SIG-M5 treated with dmso at 0.1 percent for 504 hours (cell line): ENCODE measurements around the gene FCSK.
"Not testable (repeated sequence)": the region's sequence is repeated elsewhere in the genome, so short reads cannot be mapped to it uniquely, and the experiment has no call there.

Experiments used
- DNase-seq: peaks from one replicate; lab custom pipeline; 2025; ENCODE audit not compliant: unreplicated experiment; lab: John Stamatoyannopoulos, UW

Gene FCSK

GRCh38 chr16:70454222-70455034 is at the start of gene FCSK:
Gene FCSK, plus strand, starts transcription at chr16:70454595. Its CDS starts 8,596 bp downstream, at chr16:70463191.
- peak; percentile 36 for DNase-seq

GRCh38 chr16:70406104-70406503 is 48.3 kb upstream of the FCSK start:
- not testable (repeated sequence) for DNase-seq

DNA sequence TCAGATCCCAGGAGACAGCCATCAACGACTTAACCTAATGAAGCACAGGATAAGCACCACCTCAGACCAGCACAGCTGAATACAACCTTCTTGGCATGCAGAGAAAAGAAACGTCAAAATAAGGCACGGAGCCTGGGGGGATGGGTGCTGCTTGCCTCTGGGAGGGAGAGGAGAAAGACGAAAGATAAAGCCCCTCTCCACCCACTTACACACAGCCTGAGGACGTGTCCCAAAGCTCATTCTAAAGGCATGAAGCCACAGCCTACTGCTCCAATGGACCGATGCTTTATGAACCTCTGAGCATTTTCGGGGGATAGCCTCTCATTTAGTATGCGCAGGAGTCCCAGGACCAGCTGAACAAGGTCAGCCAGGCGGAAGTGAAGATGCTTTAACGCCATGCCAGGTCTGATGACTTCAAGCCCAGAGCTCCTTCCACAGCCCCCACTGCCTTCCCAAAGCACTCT is 46.6 kb upstream of the FCSK start:
- no peak for DNase-seq

GRCh38 chr16:70410734-70411133 is 43.7 kb upstream of the FCSK start:
- no peak for DNase-seq

DNA sequence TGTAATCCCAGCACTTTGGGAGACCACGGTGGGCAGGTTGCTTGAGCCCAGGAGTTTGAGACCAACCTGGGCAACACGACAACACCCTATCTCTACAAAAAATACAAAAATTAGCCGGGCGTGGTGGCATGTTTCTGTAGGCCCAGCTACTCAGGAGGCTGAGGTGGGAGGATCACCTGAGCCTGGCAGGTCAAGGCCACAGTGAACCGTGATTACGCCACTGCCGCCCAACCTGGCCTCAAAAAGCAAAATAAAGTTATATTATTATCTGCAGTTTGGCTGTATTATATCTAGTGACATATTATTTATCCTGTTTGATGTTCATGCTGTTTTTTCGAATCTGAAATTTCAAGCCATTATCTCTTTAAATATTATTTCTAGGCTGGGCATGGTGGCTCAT is 42.0 kb upstream of the FCSK start:
- DNase-seq: no peak

DNA sequence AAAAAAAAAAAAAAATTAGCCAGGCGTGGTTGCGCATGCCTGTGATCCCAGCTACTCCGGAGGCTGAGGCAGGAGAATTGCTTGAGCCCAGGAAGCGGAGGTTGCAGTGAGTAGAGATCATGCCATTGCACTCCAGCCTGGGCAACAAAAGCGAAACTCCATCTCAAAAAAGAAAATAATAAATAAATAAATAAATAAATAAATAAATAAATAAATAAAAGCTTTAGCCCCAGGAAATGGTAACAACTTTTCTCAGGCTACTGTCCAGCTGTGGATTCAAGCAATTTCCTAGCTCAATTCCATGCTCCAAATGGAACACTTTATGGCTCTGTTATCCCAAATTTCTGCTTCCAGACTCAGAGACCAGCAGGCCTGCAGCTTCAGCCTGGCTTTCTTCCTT is 40.8 kb upstream of the FCSK start:
- not testable (repeated sequence) for DNase-seq

DNA sequence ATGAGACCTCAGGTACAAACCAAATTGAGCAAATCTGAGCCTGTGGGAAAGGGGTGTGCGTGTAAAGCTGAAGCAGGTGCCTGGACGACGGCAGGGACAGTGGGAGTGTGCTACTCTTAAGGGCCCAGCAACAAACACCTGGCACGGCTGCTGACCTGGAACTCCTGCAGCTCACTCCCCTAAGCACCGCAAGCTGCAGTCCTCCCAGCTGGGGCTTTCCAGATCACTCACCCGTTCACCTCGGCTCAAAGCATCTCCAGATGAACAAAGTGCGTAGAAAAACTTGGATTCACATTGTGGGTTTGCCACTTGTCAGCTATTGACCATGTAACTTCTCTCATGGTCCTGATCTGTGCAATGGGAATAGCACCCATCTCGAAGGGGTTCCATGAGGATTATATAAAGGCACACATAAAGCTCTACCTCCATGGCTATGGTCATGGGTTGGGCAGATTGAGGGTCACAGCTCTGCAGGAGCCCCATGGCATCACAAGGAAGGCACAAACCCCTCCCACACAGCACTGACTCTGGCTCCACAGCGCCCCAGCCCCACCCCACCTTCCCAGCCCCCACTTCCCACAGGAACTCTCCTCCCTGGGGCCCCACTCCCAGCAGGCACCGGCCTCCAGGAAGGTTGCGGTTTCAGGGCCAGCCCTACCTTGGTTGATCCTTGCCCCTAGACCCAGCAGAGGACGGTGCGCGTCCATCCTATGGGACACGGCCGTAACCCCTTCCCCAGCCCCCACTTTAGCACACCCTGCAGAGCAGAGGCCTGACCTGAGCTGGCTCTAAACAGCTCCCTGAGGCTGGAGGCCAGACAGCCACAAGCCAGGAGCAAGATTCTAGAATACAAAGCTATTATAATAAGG is 37.4 kb upstream of the FCSK start:
- DNase-seq: no peak

DNA sequence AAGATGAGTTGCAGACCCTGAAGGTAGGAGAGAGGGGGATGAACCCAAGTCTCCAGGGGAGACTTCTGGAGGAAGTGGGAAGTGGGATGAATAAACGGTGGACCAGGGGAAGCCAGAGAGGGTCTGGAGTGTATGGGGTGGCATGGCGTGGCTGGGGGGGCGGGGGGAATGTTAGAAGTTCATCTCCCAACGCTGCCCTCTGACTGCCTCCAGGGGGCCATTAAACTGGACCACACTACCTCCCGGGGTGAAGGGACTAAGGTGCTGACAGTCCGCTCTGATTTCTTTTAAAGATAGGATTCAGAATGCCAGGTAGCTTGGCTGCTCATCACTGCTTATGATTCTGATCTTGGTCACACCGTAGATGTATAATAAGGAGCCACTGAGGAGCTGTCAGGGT is 36.7 kb upstream of the FCSK start:
- no peak for DNase-seq

GRCh38 chr16:70418274-70418992 is 36.0 kb upstream of the FCSK start:
- no peak for DNase-seq

GRCh38 chr16:70418993-70419318 is 35.4 kb upstream of the FCSK start:
- no peak for DNase-seq

DNA sequence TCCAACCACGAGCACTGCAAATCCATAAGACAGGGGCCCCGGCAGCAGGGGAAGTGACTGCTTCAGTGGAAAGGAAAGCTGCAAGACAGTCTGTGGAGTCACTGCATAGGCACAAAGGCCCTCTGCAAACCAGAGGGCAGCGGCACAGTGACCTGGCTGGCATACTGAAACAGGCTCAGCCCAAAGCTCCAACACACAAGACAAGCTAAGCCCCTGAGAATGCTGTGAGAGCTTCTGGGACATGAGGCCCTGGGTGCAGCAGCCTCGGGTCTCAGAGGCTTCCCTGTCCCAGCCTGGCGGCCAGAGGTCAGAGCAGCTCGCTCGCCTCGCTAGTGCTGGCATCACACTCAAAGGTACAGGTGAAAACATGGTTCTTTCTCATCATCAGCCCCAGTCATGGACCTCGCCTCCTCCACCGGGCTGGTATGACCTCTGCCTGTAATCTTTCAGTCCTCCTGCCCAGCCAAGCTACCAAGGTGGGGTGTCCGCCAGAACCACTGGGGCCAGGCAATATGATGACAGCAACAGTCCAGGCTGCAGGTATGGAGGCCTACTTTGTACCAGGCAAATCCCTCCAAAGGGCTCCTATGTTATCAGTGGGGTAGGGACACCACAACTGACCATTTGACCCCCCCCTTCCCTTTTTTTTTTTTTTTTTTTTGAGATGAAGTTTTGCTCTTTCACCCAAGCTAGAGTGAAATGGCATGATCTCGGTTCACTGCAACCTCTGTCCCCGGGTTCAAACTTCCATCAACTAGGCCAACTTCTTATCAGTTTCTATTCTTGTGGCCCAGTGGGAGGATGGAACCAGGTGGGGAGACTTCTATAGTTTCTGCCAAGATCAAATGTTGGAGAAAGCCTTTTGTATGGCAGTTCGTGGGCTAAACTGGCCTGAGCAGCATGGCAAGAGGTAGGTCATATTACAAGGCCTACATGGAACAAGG is 34.7 kb upstream of the FCSK start:
- no peak for DNase-seq

- DNase-seq: no peak
Observed at GRCh38 chr16:70421014-70421413, 33.4 kb upstream of the FCSK start.

GRCh38 chr16:70421473-70422311 is 32.7 kb upstream of the FCSK start:
- DNase-seq: no peak

GRCh38 chr16:70422543-70422942 is 31.9 kb upstream of the FCSK start:
- no peak for DNase-seq

DNA sequence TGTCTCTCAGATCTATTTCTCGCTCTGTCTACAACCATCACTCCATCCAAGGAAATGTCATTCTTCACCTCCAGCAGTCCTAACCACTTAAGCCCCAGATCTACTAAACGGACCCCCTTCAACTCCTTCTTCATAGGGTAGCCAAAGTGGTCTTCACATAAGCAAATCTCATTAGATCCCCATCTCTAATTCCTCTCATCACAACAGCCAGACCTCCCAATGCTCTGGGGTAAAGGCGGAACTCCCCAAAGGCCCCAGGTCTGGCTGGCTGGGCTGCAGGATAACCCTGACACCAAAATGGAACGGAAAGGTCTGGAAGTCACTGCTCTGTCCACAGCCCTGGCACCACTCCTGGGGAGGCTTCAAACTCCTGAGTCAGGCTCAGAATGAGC is 26.6 kb upstream of the FCSK start:
- DNase-seq: no peak

DNA sequence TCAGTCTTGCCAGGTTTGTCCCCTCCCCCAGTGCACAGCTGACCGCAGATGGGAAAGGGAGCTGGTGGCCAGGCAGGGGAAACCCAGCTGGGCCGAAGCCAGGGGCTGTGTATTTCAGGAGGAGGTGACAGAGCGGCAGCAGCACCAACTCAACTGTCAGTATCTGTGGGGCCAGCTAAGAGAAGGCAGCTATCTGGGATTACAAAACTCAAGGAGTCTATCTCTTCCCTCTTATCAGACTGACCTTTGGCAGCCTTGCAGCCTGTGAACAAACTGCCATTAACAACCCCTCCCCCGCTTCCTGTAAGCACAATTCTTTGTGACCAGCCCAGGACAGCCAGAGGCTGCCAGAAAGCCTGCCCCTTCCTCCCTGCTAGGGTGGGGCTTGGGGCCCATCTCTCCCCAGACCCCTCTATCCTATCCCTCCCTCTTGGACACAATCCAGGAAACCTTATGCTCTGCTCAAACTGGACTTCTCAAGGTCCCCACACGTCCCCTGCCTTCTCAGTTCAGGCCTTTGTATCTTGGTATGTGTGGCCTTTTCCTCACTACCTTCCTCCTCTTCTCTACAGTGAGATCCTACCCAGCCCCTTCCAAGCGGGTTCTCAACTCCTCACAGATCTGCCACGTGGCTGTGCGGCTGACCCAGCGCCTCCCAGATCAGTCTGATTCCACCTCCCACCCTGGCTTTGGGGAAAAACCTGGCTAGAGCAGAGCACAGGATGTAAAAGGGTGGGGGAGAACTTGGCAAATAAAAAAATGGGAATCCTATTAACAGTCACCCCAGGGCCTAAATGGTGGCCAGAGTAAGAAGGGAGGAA is 26.0 kb upstream of the FCSK start:
- peak; percentile 82 for DNase-seq

DNA sequence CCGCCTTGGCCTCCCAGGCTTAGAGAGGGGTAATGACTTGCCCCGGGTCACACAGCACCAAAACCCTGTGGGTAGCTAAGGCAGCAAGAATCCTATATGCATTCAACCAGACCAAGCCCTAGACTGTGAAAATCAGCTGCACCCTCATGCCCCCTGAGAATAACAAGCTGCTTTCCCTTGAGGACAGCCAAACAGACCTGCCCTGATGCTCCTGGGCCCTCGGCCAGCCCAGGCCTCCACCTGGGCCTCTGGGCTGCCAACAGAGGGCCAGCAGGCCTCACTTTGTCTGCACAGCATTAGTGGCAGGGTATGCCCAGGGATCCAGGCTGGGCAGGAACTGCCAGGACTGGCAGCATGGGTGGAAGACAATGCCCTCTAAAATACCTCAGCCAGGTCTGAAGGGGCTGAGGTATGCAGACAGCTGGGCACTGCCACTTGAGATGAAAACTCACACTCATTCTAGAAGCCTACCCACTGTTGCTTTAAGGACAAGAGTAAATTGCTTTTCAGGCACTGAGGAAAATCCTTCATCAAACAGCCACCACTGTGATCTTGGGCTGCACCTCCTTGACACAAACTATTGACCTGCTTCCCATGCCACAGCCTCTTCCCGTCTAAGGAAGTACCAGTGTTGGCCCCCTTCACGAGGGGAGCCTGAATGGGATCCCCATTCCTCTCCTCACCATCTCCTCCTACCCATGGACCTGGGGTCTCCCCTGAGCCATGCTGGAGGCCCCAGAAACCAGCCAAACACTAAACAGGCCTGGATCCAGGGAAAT is 24.3 kb upstream of the FCSK start:
- DNase-seq: no peak
